GM12891 (cell line): Measurements from ENCODE around the gene FTO.

Experiments used
- POLR2A ChIP-seq: IDR thresholded peaks from 2 replicates; pipeline ENCODE4 v1.6.1; 2011; ENCODE audit warnings: low read depth, low read length, control low read depth
- TAF1 ChIP-seq: IDR thresholded peaks from 2 replicates; pipeline ENCODE4 v1.6.1; 2011; ENCODE audit warnings: low read depth, low read length, control low read depth

DNA sequence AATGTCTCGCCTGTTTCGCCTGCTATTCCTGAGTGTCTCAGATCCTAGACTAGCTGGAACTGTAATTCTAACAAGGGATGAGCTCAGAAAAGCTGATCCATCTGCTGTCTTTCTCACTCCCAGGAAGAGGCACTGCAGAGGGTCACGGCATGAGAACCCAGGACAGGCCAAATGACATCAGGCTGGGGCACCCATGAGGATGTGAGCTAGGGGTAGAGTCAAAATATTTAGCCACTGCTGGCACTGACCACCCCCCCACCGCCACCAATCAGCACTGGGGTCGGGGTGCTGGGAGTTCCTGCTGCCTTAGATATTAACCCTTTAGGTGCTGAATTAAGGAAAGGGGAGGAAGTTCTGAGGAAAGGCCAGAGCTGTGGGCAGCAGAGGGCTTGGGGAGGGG lies 470.2 kb downstream of the FTO start:
- no peak for TF ChIP-seq POLR2A
- TF ChIP-seq TAF1: no peak
